NT2/D1 (cell line): Measurements from ENCODE around the gene BCAT1.
"Not testable (repeated sequence)": the region's sequence is repeated elsewhere in the genome, so short reads cannot be mapped to it uniquely, and the experiment has no call there.

ENCODE experiments used
- DNase-seq: peaks from one replicate; pipeline ENCODE4 v3.0.0-alpha.2; 2011; ENCODE audit warnings: low read depth, low spot score
- H3K27me3 ChIP-seq: 2 replicates; pipeline ENCODE4 v1.6.0; 2011; ENCODE audit warnings: mild to moderate bottlenecking; ENCODE audit not compliant: insufficient read length, insufficient read depth
- H3K36me3 ChIP-seq: 2 replicates; pipeline ENCODE4 v1.6.1; 2011; ENCODE audit warnings: mild to moderate bottlenecking, low read length, mixed read lengths; ENCODE audit not compliant: insufficient read depth, insufficient read length
- H3K4me1 ChIP-seq: 2 replicates; pipeline ENCODE4 v1.5.1; 2011; ENCODE audit not compliant: insufficient read depth, insufficient read length
- H3K4me3 ChIP-seq: 2 replicates; pipeline ENCODE4 v1.5.1; 2011; ENCODE audit warnings: low read depth; ENCODE audit not compliant: insufficient read length
- H3K9ac ChIP-seq: 2 replicates; pipeline ENCODE4 v1.6.0; 2011; ENCODE audit warnings: low read depth; ENCODE audit not compliant: insufficient read length
- H3K9me3 ChIP-seq: 2 replicates; pipeline ENCODE4 v1.5.1; 2011; ENCODE audit warnings: mild to moderate bottlenecking, low read length; ENCODE audit not compliant: insufficient read depth
- SUZ12 ChIP-seq: IDR thresholded peaks from 2 replicates; pipeline ENCODE4 v1.6.1; 2011; ENCODE audit not compliant: insufficient read length, insufficient read depth; ENCODE audit errors: extremely low read depth
- YY1 ChIP-seq: IDR thresholded peaks from 2 replicates; pipeline ENCODE4 v1.6.1; 2011; ENCODE audit not compliant: insufficient read length, insufficient read depth
- ZNF274 ChIP-seq: IDR thresholded peaks from 2 replicates; pipeline ENCODE4 v1.6.1; 2011; ENCODE audit warnings: mild to moderate bottlenecking, low read depth, low read length

BCAT1 gene

DNA sequence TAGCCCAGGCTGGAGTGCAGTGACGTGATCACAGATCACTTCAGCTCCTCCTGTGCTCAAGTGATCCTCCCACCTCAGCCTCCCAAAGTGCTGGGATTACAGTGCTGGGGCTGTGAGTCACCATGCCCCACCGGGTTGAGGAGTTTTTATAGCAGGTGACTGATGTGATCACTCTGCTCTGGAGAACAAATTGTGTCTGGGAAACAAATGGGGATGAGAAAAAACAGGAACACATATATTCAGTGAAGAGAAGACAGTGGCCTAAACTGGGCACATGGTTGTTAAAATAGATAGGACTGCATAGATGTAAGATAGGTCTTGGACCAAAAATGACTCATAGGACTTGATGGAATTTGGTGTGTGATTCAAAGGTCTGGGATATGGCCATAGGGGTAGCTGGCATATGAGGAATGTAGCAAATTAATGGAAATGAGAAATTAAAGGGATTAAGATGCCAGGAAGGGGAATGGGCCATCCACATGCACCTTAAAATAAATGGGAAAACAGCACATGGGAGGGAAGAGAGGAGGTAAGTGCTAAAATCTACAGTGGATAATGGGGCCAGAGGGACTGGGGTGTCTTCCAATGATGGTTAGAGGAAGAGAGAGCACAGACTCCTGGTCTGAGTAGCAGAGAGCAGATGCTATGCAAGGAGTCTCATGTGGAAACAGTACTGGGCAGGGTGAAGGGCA, 11.2 kb downstream of the BCAT1 start:
- Histone ChIP-seq H3K27me3 (no peaks in the 10 kb centered on the region), H3K4me3 (no peak overlapping the region), H3K9me3 (peaks cover 17% of the 10 kb centered on the region; the same call in 1 of the 2 replicates), H3K9ac (no peak overlapping the region), H3K36me3 (peaks cover 64% of the 10 kb centered on the region), H3K4me1 (no peaks in the 10 kb centered on the region)
- no peak for TF ChIP-seq SUZ12
- TF ChIP-seq YY1 = no peak
- no peak for TF ChIP-seq ZNF274
- DNase-seq = no peak

DNA sequence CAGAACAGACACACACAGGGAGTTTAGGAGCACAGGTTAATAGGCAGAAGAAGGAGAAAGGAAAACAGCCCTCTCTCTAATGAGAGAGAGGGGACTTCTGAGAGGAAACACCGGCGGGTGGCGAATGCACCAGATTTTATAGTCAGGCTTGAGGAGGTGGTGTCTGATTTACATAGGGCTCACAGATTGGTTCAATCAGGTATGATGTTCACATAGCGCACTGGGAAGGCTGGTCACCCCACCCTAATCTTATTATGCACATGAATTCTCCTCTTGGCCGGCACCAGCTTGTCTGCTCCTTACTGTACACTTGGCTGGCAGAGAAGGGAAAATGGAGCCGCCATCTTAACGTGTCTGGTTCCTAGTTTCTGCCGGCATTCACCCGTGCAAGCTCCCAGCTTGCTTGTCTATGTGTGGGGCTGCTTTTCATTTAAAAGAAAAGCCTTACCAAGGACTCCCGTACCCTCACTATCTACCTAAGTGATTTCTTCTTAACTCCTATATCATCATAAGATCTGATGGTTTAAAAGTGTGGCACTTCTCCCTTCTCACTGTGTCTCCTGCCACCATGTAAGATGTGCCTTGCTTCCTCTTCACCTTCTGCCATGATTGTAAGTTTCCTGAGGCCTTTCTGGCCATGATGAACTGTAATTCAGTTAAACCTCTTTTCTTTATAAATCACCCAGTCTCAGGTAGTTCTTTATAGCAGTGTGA, 15.1 kb downstream of the BCAT1 start:
- Histone ChIP-seq H3K36me3 (peaks cover 60% of the 10 kb centered on the region), H3K4me3 (no peak overlapping the region), H3K27me3 (no peaks in the 10 kb centered on the region), H3K4me1 (peaks cover 5% of the 10 kb centered on the region), H3K9ac (no peak overlapping the region), H3K9me3 (peaks cover 30% of the 10 kb centered on the region; the same call in 1 of the 2 replicates)
- DNase-seq = no peak
- TF ChIP-seq YY1 (no peak), SUZ12 (no peak), ZNF274 (no peak)

DNA sequence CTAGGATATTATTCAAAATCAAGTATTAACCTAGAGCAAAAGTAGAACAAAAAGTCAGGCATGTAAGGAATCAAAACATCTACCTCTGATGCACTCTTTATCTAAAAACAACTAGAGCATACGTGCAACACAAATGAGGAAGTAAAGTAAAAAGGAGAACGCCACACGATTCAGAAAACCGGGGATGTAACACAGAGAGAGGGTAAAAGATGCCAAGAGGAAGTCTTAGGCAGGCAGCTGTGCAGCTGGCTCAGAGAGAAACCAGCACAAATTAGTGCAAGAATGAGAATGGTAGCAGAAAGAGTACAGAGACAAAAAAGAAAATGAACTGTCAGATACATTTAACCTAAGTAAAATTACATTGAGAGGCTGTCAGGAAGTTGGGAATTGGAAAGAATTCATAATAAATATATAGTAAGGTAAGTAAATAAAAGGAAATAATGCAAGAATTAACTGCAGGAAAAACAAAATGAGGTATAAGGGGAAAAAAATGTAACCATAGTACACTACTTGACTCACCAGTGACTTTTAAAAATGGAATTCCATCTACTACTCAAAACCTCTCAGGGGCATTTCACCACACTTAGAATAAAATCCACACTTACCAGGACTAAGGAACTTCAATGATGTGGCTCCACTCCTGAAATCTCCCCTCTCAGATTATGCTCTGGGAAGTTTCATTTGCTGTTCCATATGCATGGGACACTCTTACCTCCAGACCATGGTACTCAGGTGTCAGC, 17.1 kb downstream of the BCAT1 start:
- H3K9ac ChIP-seq = no peak overlapping the region

DNA sequence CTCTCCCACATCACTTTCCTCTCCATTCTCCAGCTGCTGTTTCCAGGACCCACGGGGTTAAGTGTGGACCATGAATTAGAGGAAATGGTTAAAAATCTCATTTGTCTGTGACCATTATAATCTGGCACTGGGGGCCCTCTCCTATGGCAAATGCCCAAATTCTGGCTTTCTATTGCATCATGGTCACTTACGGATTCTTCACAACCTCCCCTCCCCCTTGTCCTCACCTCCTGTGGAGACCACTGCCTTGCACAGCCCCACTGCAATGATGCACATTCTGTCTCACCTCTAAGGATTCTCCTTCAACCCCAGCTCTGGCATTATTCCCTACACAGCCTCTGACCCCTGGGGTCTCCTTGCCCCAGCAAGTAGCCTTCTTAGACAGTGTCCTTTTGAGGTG, 18.9 kb downstream of the BCAT1 start:
- no peaks in the 10 kb centered on the region for H3K27me3 ChIP-seq
- H3K9me3 ChIP-seq = peaks cover 54% of the 10 kb centered on the region
- DNase-seq = no peak
- H3K4me3 ChIP-seq = no peak overlapping the region
- H3K4me1 ChIP-seq = peaks cover 5% of the 10 kb centered on the region
- TF ChIP-seq SUZ12 = no peak
- no peak for TF ChIP-seq YY1
- TF ChIP-seq ZNF274 = no peak
- H3K9ac ChIP-seq = no peak overlapping the region
- H3K36me3 ChIP-seq = peaks cover 56% of the 10 kb centered on the region

More for the DNA sequence above, 17.1 kb downstream of the BCAT1 start:
- no peaks in the 10 kb centered on the region for H3K27me3 ChIP-seq
- H3K4me3 ChIP-seq = no peak overlapping the region
- peaks cover 48% of the 10 kb centered on the region for H3K9me3 ChIP-seq
- H3K4me1 ChIP-seq = peaks cover 5% of the 10 kb centered on the region
- H3K36me3 ChIP-seq = peaks cover 65% of the 10 kb centered on the region
- no peak for DNase-seq
- TF ChIP-seq SUZ12 (no peak), ZNF274 (no peak), YY1 (no peak)

DNA sequence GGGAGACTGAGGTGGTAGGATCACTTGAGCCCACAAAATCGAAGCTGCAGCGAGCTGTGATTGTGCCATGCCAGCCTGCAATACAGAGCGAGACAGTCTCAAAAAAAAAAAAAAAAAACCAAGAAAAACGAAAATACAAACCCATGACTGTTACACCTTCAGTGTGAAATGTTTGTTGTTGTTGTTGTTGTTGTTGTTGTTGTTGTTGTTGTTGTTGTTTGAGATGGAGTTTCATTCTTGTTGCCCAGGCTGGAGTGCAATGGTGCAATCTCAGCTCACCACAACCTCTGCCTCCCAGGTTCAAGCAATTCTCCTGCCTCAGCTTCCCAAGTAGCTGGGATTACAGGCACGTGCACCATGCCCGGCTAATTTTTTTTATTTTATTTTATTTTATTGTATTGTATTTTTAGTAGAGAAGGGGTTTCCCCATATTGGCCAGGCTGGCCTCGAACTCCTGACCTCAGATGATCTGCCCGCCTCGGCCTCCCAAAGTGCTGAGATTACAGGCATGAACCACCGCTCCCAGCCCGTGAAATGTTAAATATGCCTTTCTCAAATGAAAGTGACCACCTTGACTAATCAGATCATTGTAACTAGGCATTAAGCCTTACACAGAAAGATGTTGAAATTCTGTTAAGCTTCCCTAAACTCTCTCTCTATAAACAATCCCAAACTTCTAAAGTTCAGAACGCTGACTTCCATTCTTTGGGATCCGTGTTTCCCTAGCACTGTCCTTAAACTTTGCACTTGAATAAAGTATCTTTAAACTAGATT, 20.2 kb downstream of the BCAT1 start:
- not testable (repeated sequence) for H3K4me3 ChIP-seq, H3K27me3 ChIP-seq, H3K4me1 ChIP-seq, H3K9ac ChIP-seq, DNase-seq
- H3K9me3 ChIP-seq = peaks cover 53% of the 10 kb centered on the region
- peaks cover 47% of the 10 kb centered on the region for H3K36me3 ChIP-seq

DNA sequence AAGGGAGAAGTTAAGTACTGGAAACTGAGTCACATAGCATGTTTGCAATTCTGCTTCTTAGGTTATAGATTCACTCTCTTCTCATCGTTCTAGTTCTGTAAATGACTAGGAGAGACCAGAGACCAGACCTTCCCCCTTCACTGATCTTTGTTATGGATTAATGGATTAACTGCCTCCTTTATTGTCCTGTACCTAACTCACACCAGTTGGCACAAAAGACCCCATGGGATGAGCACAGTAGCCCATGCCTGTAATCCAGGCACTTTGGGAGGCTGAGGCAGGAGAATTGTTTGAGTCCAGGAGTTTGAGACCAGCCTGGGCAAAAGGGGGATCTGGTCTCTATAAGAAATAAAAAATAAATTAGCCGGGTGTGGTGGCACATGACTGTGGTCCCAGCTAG, 20.8 kb downstream of the BCAT1 start:
- H3K9ac ChIP-seq = no peak overlapping the region
- H3K4me1 ChIP-seq = peaks cover 5% of the 10 kb centered on the region
- peaks cover 46% of the 10 kb centered on the region for H3K36me3 ChIP-seq
- H3K4me3 ChIP-seq = no peak overlapping the region
- no peaks in the 10 kb centered on the region for H3K27me3 ChIP-seq
- peaks cover 49% of the 10 kb centered on the region for H3K9me3 ChIP-seq
- DNase-seq = peak; percentile 56
- TF ChIP-seq ZNF274 = no peak
- no peak for TF ChIP-seq SUZ12
- TF ChIP-seq YY1 = no peak

DNA sequence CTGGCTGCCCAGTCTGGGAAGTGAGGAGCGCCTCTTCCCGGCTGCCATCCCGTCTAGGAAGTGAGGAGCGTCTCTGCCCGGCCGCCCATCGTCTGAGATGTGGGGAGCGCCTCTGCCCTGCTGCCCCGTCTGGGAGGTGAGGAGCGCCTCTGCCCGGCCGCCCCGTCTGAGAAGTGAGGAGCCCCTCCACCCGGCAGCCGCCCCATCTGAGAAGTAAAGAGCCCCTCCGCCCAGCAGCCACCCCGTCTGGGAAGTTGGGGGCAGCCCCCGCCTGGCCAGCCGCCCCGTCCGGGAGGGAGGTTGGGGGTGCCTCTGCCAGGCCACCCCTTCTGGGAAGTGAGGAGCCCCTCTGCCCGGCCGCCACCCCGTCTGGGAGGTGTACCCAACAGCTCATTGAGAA, 22.8 kb downstream of the BCAT1 start:
- not testable (repeated sequence) for H3K4me3 ChIP-seq, H3K4me1 ChIP-seq, DNase-seq, H3K27me3 ChIP-seq, H3K9ac ChIP-seq
- Histone ChIP-seq H3K36me3 (peaks cover 45% of the 10 kb centered on the region), H3K9me3 (peaks cover 48% of the 10 kb centered on the region)
